ENCODE measurements around the gene GAS5. TPM values are rescaled to one million over a fixed set of nuclear protein-coding genes. Genes with fewer than 3 reads are reported as not detected.

GAS5 gene
- total RNA-seq, 1 donor from 2014 or later: 397 TPM

- Mint-ChIP-seq H3K27ac (ENCODE audit: unreplicated experiment) (no peak overlapping the region), H3K9me3 (ENCODE audit: unreplicated experiment) (no peaks in the 10 kb centered on the region), H3K27me3 (ENCODE audit: unreplicated experiment) (no peaks in the 10 kb centered on the region), H3K36me3 (ENCODE audit: low read depth, unreplicated experiment) (no peaks in the 10 kb centered on the region), H3K4me3 (ENCODE audit: unreplicated experiment) (no peak overlapping the region), H3K4me1 (ENCODE audit: unreplicated experiment) (peaks cover 4% of the 10 kb centered on the region)
- TF ChIP-seq CTCF (IDR thresholded peaks at IDR 0.05; ENCODE audit: unreplicated experiment): no peak
- DNase-seq (ENCODE audit: low spot score): no peak
Observed at GRCh38 chr1:173893611-173894010, 25.8 kb upstream of the GAS5 start.

- no peak overlapping the region for H3K27ac Mint-ChIP-seq (ENCODE audit: unreplicated experiment)
- H3K9me3 Mint-ChIP-seq (ENCODE audit: unreplicated experiment): no peaks in the 10 kb centered on the region
- H3K27me3 Mint-ChIP-seq (ENCODE audit: unreplicated experiment): no peaks in the 10 kb centered on the region
- no peak for TF ChIP-seq CTCF (IDR thresholded peaks at IDR 0.05; ENCODE audit: unreplicated experiment)
- H3K4me3 Mint-ChIP-seq (ENCODE audit: unreplicated experiment): no peak overlapping the region
- H3K4me1 Mint-ChIP-seq (ENCODE audit: unreplicated experiment): peaks cover 5% of the 10 kb centered on the region
- DNase-seq (ENCODE audit: low spot score): no peak
- peaks cover 6% of the 10 kb centered on the region for H3K36me3 Mint-ChIP-seq (ENCODE audit: low read depth, unreplicated experiment)
Observed at GRCh38 chr1:173889885-173890284, 22.1 kb upstream of the GAS5 start.

- H3K9me3 Mint-ChIP-seq (ENCODE audit: unreplicated experiment): no peaks in the 10 kb centered on the region
- peaks cover 6% of the 10 kb centered on the region for H3K36me3 Mint-ChIP-seq (ENCODE audit: low read depth, unreplicated experiment)
- TF ChIP-seq CTCF (IDR thresholded peaks at IDR 0.05; ENCODE audit: unreplicated experiment): no peak
- peaks cover 5% of the 10 kb centered on the region for H3K4me1 Mint-ChIP-seq (ENCODE audit: unreplicated experiment)
- H3K27ac Mint-ChIP-seq (ENCODE audit: unreplicated experiment): no peak overlapping the region
- no peaks in the 10 kb centered on the region for H3K27me3 Mint-ChIP-seq (ENCODE audit: unreplicated experiment)
- H3K4me3 Mint-ChIP-seq (ENCODE audit: unreplicated experiment): no peak overlapping the region
- no peak for DNase-seq (ENCODE audit: low spot score)
Observed at GRCh38 chr1:173888749-173889148, 21.0 kb upstream of the GAS5 start.

GRCh38 chr1:173887627-173888026 is 19.8 kb upstream of the GAS5 start:
- DNase-seq (ENCODE audit: low spot score): no peak
- Mint-ChIP-seq H3K9me3 (ENCODE audit: unreplicated experiment) (no peaks in the 10 kb centered on the region), H3K4me3 (ENCODE audit: unreplicated experiment) (no peak overlapping the region), H3K27me3 (ENCODE audit: unreplicated experiment) (no peaks in the 10 kb centered on the region), H3K27ac (ENCODE audit: unreplicated experiment) (no peak overlapping the region), H3K4me1 (ENCODE audit: unreplicated experiment) (peaks cover 5% of the 10 kb centered on the region), H3K36me3 (ENCODE audit: low read depth, unreplicated experiment) (peaks cover 6% of the 10 kb centered on the region)
- TF ChIP-seq CTCF (IDR thresholded peaks at IDR 0.05; ENCODE audit: unreplicated experiment): no peak

GRCh38 chr1:173886746-173887611 is 19.2 kb upstream of the GAS5 start:
- Mint-ChIP-seq H3K4me1 (ENCODE audit: unreplicated experiment) (peaks cover 5% of the 10 kb centered on the region), H3K9me3 (ENCODE audit: unreplicated experiment) (no peaks in the 10 kb centered on the region), H3K27me3 (ENCODE audit: unreplicated experiment) (no peaks in the 10 kb centered on the region), H3K27ac (ENCODE audit: unreplicated experiment) (no peak overlapping the region), H3K4me3 (ENCODE audit: unreplicated experiment) (no peak overlapping the region), H3K36me3 (ENCODE audit: low read depth, unreplicated experiment) (peaks cover 6% of the 10 kb centered on the region)
- DNase-seq (ENCODE audit: low spot score): no peak
- TF ChIP-seq CTCF (IDR thresholded peaks at IDR 0.05; ENCODE audit: unreplicated experiment): no peak

Data from endothelial cell (in vitro differentiated cells).